Smooth muscle cell (in vitro differentiated cells): ENCODE results near the gene PML. TPM values are rescaled to one million over a fixed set of nuclear protein-coding genes. Genes with fewer than 3 reads are reported as not detected.
"Not testable (repeated sequence)": the region's sequence is repeated elsewhere in the genome, so short reads cannot be mapped to it uniquely, and the experiment has no call there.

Experiments
- DNase-seq: peaks from one replicate; lab custom pipeline; 2025; ENCODE audit not compliant: unreplicated experiment; lab: John Stamatoyannopoulos, UW
- H2AFZ ChIP-seq: fragments of 200-600 bp; sonication (generic); 2 replicates; pipeline ENCODE4 v1.6.0; 2016; ENCODE audit warnings: antibody characterized with exemption, low read depth, mild to moderate bottlenecking
- H3F3A ChIP-seq: fragments of 200-600 bp; sonication (generic); 2 replicates; pipeline ENCODE4 v1.6.0; 2017; ENCODE audit warnings: antibody characterized with exemption, low read depth
- H3K27ac ChIP-seq: fragments of 200-600 bp; sonication (generic); 2 replicates; pipeline ENCODE4 v1.5.1; 2016; ENCODE audit warnings: low read depth, mild to moderate bottlenecking
- H3K27me3 ChIP-seq: fragments of 200-600 bp; sonication (generic); 2 replicates; pipeline ENCODE4 v1.6.1; 2016; ENCODE audit warnings: low read depth, mild to moderate bottlenecking
- H3K36me3 ChIP-seq: fragments of 200-600 bp; sonication (generic); 2 replicates; pipeline ENCODE4 v1.5.1; 2016; ENCODE audit warnings: low read depth
- H3K4me1 ChIP-seq: fragments of 200-600 bp; sonication (generic); 2 replicates; pipeline ENCODE4 v1.5.1; 2016; ENCODE audit warnings: low read depth
- H3K4me2 ChIP-seq: fragments of 200-600 bp; sonication (generic); 2 replicates; pipeline ENCODE4 v1.6.0; 2016; ENCODE audit warnings: mild to moderate bottlenecking
- H3K4me3 ChIP-seq: fragments of 200-600 bp; sonication (generic); 2 replicates; pipeline ENCODE4 v1.5.1; 2016; ENCODE audit warnings: mild to moderate bottlenecking
- H3K79me2 ChIP-seq: fragments of 200-600 bp; sonication (generic); 2 replicates; pipeline ENCODE4 v1.6.0; 2016; ENCODE audit warnings: low read depth, mild to moderate bottlenecking
- H3K9ac ChIP-seq: fragments of 200-600 bp; sonication (generic); 2 replicates; pipeline ENCODE4 v1.6.0; 2016; ENCODE audit warnings: low read depth
- H3K9me3 ChIP-seq: fragments of 200-600 bp; sonication (generic); replicated peaks from 2 replicates; pipeline ENCODE4 v1.5.1; 2016; ENCODE audit warnings: low read depth
- H4K20me1 ChIP-seq: fragments of 200-600 bp; sonication (generic); 2 replicates; pipeline ENCODE4 v1.6.0; 2016; ENCODE audit warnings: low read depth
- CTCF ChIP-seq: fragments of 200-600 bp; sonication (generic); IDR thresholded peaks from 2 replicates; pipeline ENCODE4 v1.5.1; 2017; ENCODE audit warnings: borderline replicate concordance, mild to moderate bottlenecking, antibody characterized with exemption; ENCODE audit not compliant: insufficient read depth, poor library complexity, severe bottlenecking
- WGBS: methylation state at CpG from one replicate; pipeline ENCODE4 v1.1.7; 2016; ENCODE audit warnings: low lambda C conversion rate; 5-methylcytosine and 5-hydroxymethylcytosine counted together
- polyA plus RNA-seq: library from polyadenylated mRNA; unstranded; fragments of >200 nt; fragmentation: Nextera tagmentation; extraction: Ambion mirVana; gene quantifications from 2 replicates; pipeline ENCODE4 v1.2.1, GENCODE V29; 2016
- total RNA-seq: library from RNA; depleted of rRNA; stranded (reverse); fragments of >200 nt; gene quantifications from 2 replicates; pipeline ENCODE4 v1.2.3, GENCODE V29; 2014

Gene PML
- total and polyA plus RNA-seq, 2 experiments from 2014 or later = 33.7 to 34.1 TPM

DNA sequence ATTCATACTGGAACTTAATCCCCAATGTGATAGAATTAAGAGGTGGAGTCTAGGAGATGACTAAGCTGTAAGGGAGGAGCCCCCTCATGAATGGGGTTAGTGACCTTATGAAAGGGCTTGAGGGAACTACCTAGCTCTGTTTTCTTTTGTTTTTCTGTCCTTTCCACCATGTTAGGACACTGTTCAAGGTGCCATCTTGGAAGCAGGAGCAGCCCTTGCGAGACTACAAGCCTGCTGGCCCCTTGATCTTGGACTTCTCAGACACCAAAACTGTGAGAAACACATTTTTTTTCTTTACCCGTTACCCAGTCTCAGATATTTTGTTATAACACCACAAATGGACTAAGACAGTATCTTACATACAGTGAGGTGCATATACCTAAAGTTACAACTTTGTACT lies 61.3 kb downstream of the PML start:
- Histone ChIP-seq H3K4me1 (no peaks in the 10 kb centered on the region), H3K9me3 (no peaks in the 10 kb centered on the region), H3K27ac (no peak overlapping the region), H3K4me2 (no peak overlapping the region), H3K4me3 (no peak overlapping the region), H3K9ac (no peak overlapping the region), H4K20me1 (no peaks in the 10 kb centered on the region), H2AFZ (no peak overlapping the region), H3K79me2 (no peaks in the 10 kb centered on the region), H3K36me3 (no peaks in the 10 kb centered on the region), H3F3A (peaks cover 7% of the 10 kb centered on the region), H3K27me3 (no peaks in the 10 kb centered on the region)
- WGBS = 89% methylated on average over 2 of the region's 2 CpGs
- no peak for TF ChIP-seq CTCF
- no peak for DNase-seq

DNA sequence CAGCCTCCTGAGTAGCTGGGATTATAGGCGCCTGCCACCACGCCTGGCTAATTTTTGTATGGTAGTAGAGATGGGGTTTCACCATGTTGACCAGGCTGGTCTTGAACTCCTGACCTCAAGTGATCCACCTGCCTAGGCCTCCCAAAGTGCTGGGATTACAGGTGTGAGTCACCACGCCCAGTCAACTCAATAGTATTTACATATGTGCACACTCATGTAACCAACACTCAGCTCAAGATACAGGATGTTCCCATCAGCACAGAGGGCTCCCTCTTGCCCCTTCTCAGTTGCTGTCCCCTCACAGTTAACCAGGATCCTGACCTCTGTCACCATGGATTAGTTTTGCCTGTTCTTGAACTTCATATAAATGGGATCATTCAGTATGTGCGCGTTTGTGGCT lies 61.8 kb downstream of the PML start:
- 84% methylated on average over 5 of the region's 5 CpGs for WGBS
- H3F3A ChIP-seq, H4K20me1 ChIP-seq, H2AFZ ChIP-seq, H3K4me2 ChIP-seq, DNase-seq, H3K79me2 ChIP-seq, H3K9ac ChIP-seq, H3K4me1 ChIP-seq, H3K4me3 ChIP-seq, H3K27ac ChIP-seq, H3K9me3 ChIP-seq, H3K27me3 ChIP-seq, H3K36me3 ChIP-seq: not testable (repeated sequence)

GRCh38 chr15:74059050-74059833 lies 64.7 kb downstream of the PML start:
- not testable (repeated sequence) for H3K9ac ChIP-seq, H3F3A ChIP-seq, H3K4me1 ChIP-seq, H3K36me3 ChIP-seq, H2AFZ ChIP-seq, DNase-seq, H3K79me2 ChIP-seq, H3K9me3 ChIP-seq, H3K4me2 ChIP-seq, H3K4me3 ChIP-seq, H3K27me3 ChIP-seq, H4K20me1 ChIP-seq, H3K27ac ChIP-seq
- WGBS = 90% methylated on average over 6 of the region's 6 CpGs

GRCh38 chr15:74060251-74060650 lies 65.7 kb downstream of the PML start:
- no peaks in the 10 kb centered on the region for H3K79me2 ChIP-seq
- H3F3A ChIP-seq = no peaks in the 10 kb centered on the region
- no peaks in the 10 kb centered on the region for H3K27me3 ChIP-seq
- 76% methylated on average over 6 of the region's 6 CpGs for WGBS
- no peaks in the 10 kb centered on the region for H3K4me1 ChIP-seq
- H4K20me1 ChIP-seq = no peaks in the 10 kb centered on the region
- no peaks in the 10 kb centered on the region for H3K9me3 ChIP-seq
- no peak overlapping the region for H3K4me3 ChIP-seq
- no peak for TF ChIP-seq CTCF
- no peak overlapping the region for H3K27ac ChIP-seq
- no peak for DNase-seq
- no peak overlapping the region for H3K4me2 ChIP-seq
- no peaks in the 10 kb centered on the region for H3K36me3 ChIP-seq
- H3K9ac ChIP-seq = no peak overlapping the region
- no peak overlapping the region for H2AFZ ChIP-seq
